HepG2 (cell line): ENCODE data around the gene GLIPR1. TPM values are rescaled to one million over a fixed set of nuclear protein-coding genes. Genes with fewer than 3 reads are reported as not detected.

Source experiments
- ADNP ChIP-seq: sonication (generic); formaldehyde crosslinking; IDR thresholded peaks from 2 replicates; pipeline ENCODE4 v1.4.0; 2020; ENCODE audit warnings: missing genetic modification reagents
- CREB1 ChIP-seq, 2 experiments: fragments of 450-650 bp in 1 of 2; IDR thresholded peaks; 2 replicates each; pipeline ENCODE4 v1.6.1; 2016 to 2017; ENCODE audit warnings: control low read depth in 1 of 2, mild to moderate bottlenecking in 1 of 2, missing compliant biosample characterization in 1 of 2, missing genetic modification characterization in 1 of 2
- ELF4 ChIP-seq: sonication (generic); formaldehyde crosslinking; IDR thresholded peaks from 2 replicates; pipeline ENCODE4 v1.5.0; 2020; ENCODE audit warnings: missing genetic modification reagents, mild to moderate bottlenecking, moderate library complexity, borderline replicate concordance
- GFI1 ChIP-seq: sonication (generic); formaldehyde crosslinking; IDR thresholded peaks from 2 replicates; pipeline ENCODE4 v1.5.0; 2020; ENCODE audit warnings: missing genetic modification reagents, mild to moderate bottlenecking, borderline replicate concordance
- HNRNPLL ChIP-seq: fragments of 200-400 bp; formaldehyde crosslinking; IDR thresholded peaks from 2 replicates; pipeline ENCODE4 v1.6.1; 2017; ENCODE audit warnings: mild to moderate bottlenecking, low read depth, low read length; ENCODE audit not compliant: poor library complexity, severe bottlenecking
- MIER2 ChIP-seq: IDR thresholded peaks from 2 replicates; pipeline ENCODE4 v1.6.1; 2016; ENCODE audit warnings: missing biosample characterization, missing genetic modification reagents
- RARA ChIP-seq: IDR thresholded peaks from 2 replicates; pipeline ENCODE4 v1.6.1; 2016; ENCODE audit warnings: missing genetic modification reagents, missing compliant biosample characterization
- RFX1 ChIP-seq: fragments of 450-650 bp; IDR thresholded peaks from 2 replicates; pipeline ENCODE4 v1.6.1; 2017
- RXRB ChIP-seq: IDR thresholded peaks from 2 replicates; pipeline ENCODE4 v1.6.1; 2016; ENCODE audit warnings: borderline replicate concordance, missing genetic modification reagents, missing compliant biosample characterization
- SUZ12 ChIP-seq: fragments of 150-350 bp; IDR thresholded peaks from 2 replicates; pipeline ENCODE4 v1.6.1; 2014; ENCODE audit warnings: low read depth, low read length
- ZFP36L1 ChIP-seq: sonication (generic); formaldehyde crosslinking; IDR thresholded peaks from 2 replicates; pipeline ENCODE4 v1.8.0; 2022; ENCODE audit warnings: mild to moderate bottlenecking, missing genetic modification reagents, moderate library complexity
- ZNF12 ChIP-seq: sonication (generic); formaldehyde crosslinking; IDR thresholded peaks from 2 replicates; pipeline ENCODE4 v1.5.0; 2020; ENCODE audit warnings: missing genetic modification reagents
- ZNF143 ChIP-seq: sonication (generic); formaldehyde crosslinking; IDR thresholded peaks from 2 replicates; pipeline ENCODE4 v1.4.0; 2020; ENCODE audit warnings: missing genetic modification reagents
- ZNF598 ChIP-seq: sonication (generic); formaldehyde crosslinking; IDR thresholded peaks from 2 replicates; pipeline ENCODE4 v1.5.1; 2020; ENCODE audit warnings: mild to moderate bottlenecking, missing genetic modification reagents, borderline replicate concordance
- ZNF704 ChIP-seq: sonication (generic); formaldehyde crosslinking; IDR thresholded peaks from 2 replicates; pipeline ENCODE4 v1.8.1; 2023; ENCODE audit warnings: mild to moderate bottlenecking, inconsistent platforms, moderate library complexity, missing genetic modification reagents, borderline replicate concordance
- ZNF710 ChIP-seq: sonication (generic); formaldehyde crosslinking; IDR thresholded peaks from 2 replicates; pipeline ENCODE4 v1.5.0; 2020; ENCODE audit warnings: mild to moderate bottlenecking, missing genetic modification reagents, borderline replicate concordance
- ZSCAN12 ChIP-seq: sonication (generic); formaldehyde crosslinking; IDR thresholded peaks from 2 replicates; pipeline ENCODE4 v1.9.0; 2021; ENCODE audit warnings: mild to moderate bottlenecking, missing genetic modification reagents
- polyA plus RNA-seq, 8 experiments: library from polyadenylated mRNA; depleted of rRNA in 3 of 8; stranded (reverse) in 7 of 8; unstranded in 1 of 8; fragments of >200 nt; fragmentation: Illumina TruSeq in 4 of 8; extraction: Trizol in 4 of 8; gene quantifications; 2 replicates each; pipeline versions ENCODE4 v1.2.1 to v1.2.3, GENCODE V29; 2011 to 2016; ENCODE audit warnings: low read depth in 4 of 8, missing spikeins in 1 of 8, mixed read lengths in 1 of 8; ENCODE audit not compliant: insufficient read depth in 1 of 8
- total RNA-seq, 5 experiments: library from RNA; depleted of rRNA; stranded (reverse); fragments of >200 nt; fragmentation: Illumina TruSeq; extraction: Trizol; gene quantifications; 2 replicates each; pipeline ENCODE4 v1.2.3, GENCODE V29; 2016; ENCODE audit warnings: low read depth in 1 of 5
- TF ChIP-seq, protein P1 (sequence below): sonication (generic); formaldehyde crosslinking; IDR thresholded peaks from 2 replicates; pipeline ENCODE4 v1.5.0; 2020; ENCODE audit warnings: missing genetic modification reagents, mild to moderate bottlenecking, borderline replicate concordance
- TF ChIP-seq, protein P2 (sequence below): sonication (generic); formaldehyde crosslinking; conservative IDR thresholded peaks from 2 replicates; pipeline ENCODE4 v1.4.0; 2020; ENCODE audit warnings: missing genetic modification reagents
- TF ChIP-seq, protein P3 (sequence below): sonication (generic); formaldehyde crosslinking; IDR thresholded peaks from 2 replicates; pipeline ENCODE4 v1.5.0; 2020; ENCODE audit warnings: missing genetic modification reagents, mild to moderate bottlenecking, borderline replicate concordance

Gene GLIPR1
- total and polyA plus RNA-seq, 2 of the 13 experiments (the other 11 are each of a cell fraction or from before 2014, with no cell fraction given), result 1.9 to 5.0 TPM

DNA sequence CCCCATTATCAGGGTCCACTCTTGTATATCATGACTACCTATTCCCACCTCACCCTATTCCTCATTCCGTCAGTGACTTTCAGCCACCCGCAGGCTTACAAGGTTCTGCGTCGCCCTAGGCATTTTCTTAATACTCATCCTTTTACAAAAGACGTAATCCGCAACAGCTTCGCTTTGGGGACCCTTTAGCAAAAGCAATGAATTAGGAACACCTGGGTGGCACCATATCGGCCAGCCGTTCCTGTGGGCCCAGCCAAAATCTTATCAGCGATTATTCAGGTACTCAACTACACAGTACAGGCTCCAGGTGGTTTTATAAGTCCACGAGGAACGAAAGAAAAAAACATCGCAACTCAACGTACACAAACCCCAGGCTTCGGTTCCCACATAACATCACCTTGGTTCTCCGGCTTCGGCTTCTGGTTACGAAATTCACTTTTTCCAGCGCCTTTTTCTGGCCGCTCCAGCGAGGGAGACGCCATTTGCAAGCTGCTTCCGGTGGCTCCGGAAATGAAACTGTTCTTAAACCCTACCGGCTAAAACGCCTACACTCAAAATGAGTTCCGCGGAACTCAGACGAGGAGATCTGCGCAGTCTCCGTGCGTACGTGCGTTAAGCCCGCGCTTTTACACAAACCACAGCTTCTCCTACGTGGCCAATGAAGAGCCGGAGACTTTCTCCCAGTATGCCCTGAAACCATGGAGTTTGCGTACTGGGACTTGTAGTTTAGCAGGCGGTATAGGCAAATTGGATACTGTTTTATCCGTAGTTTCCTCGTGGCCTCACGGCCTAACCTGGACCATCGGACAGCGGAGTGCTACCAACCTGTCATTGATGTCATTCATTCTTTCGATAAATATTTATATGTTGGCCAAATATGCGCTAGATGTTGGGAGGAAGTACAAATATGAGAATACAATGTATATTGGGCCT is 30.8 kb downstream of the GLIPR1 start, which contains the start of gene KRR1 (continued):
- TF ChIP-seq, protein P1, sequence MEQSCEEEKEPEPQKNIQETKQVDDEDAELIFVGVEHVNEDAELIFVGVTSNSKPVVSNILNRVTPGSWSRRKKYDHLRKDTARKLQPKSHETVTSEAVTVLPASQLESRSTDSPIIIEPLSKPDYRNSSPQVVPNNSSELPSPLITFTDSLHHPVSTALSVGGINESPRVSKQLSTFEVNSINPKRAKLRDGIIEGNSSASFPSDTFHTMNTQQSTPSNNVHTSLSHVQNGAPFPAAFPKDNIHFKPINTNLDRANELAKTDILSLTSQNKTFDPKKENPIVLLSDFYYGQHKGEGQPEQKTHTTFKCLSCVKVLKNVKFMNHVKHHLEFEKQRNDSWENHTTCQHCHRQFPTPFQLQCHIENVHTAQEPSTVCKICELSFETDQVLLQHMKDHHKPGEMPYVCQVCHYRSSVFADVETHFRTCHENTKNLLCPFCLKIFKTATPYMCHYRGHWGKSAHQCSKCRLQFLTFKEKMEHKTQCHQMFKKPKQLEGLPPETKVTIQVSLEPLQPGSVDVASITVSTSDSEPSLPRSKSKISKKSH (CRISPR knock-in tag), result no peak
- TF ChIP-seq GFI1 (CRISPR knock-in tag), result 0 out of 2 replicates have a peak, but pooled peaks have one; percentile 22
- peak; percentile 98 for TF ChIP-seq HNRNPLL
- TF ChIP-seq RFX1, result no peak
- 0 out of 2 replicates have a peak, but pooled peaks have one; percentile 40 for TF ChIP-seq ZNF12 (CRISPR knock-in tag)
- TF ChIP-seq MIER2, result peak; percentile 77; the same call in 1 of the 2 replicates
- peak; percentile 88 for TF ChIP-seq ZNF598 (CRISPR knock-in tag)
- peak; percentile 28; the same call in 1 of the 2 replicates for TF ChIP-seq RARA
- peak; percentile 56 for TF ChIP-seq SUZ12
- TF ChIP-seq ELF4 (CRISPR knock-in tag), result 0 out of 2 replicates have a peak, but pooled peaks have one; percentile 27
- TF ChIP-seq CREB1 (IDR thresholded peaks at IDR 0.05), result peak; percentile 69
- TF ChIP-seq CREB1 (CRISPR knock-in tag; IDR thresholded peaks at IDR 0.05), result peak; percentile 94
- TF ChIP-seq RXRB (CRISPR knock-in tag), result peak; percentile 78
- TF ChIP-seq ZSCAN12 (CRISPR knock-in tag), result peak; percentile 20; the same call in 1 of the 2 replicates
- TF ChIP-seq, protein P2, sequence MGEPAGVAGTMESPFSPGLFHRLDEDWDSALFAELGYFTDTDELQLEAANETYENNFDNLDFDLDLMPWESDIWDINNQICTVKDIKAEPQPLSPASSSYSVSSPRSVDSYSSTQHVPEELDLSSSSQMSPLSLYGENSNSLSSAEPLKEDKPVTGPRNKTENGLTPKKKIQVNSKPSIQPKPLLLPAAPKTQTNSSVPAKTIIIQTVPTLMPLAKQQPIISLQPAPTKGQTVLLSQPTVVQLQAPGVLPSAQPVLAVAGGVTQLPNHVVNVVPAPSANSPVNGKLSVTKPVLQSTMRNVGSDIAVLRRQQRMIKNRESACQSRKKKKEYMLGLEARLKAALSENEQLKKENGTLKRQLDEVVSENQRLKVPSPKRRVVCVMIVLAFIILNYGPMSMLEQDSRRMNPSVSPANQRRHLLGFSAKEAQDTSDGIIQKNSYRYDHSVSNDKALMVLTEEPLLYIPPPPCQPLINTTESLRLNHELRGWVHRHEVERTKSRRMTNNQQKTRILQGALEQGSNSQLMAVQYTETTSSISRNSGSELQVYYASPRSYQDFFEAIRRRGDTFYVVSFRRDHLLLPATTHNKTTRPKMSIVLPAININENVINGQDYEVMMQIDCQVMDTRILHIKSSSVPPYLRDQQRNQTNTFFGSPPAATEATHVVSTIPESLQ, result peak; percentile 21; the same call in 1 of the 2 replicates
- no peak for TF ChIP-seq ADNP (CRISPR knock-in tag)
- TF ChIP-seq, protein P3, sequence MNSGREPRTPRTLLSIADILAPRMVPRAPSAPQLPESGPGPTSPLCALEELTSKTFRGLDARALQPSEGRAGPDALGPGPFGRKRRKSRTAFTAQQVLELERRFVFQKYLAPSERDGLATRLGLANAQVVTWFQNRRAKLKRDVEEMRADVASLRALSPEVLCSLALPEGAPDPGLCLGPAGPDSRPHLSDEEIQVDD (CRISPR knock-in tag), result peak; percentile 62; the same call in 1 of the 2 replicates
- TF ChIP-seq ZNF710 (CRISPR knock-in tag), result 0 out of 2 replicates have a peak, but pooled peaks have one; percentile 59
- TF ChIP-seq ZNF704 (CRISPR knock-in tag), result peak; percentile 80; the same call in 1 of the 2 replicates
- peak; percentile 79; the same call in 1 of the 2 replicates for TF ChIP-seq ZFP36L1
- TF ChIP-seq ZNF143 (CRISPR knock-in tag), result peak; percentile 96
